Measurements from ENCODE around the gene PRKAG2.
A peak's percentile ranks its signal among the peaks of the same experiment; 100 is the strongest.

The PRKAG2 gene

DNA sequence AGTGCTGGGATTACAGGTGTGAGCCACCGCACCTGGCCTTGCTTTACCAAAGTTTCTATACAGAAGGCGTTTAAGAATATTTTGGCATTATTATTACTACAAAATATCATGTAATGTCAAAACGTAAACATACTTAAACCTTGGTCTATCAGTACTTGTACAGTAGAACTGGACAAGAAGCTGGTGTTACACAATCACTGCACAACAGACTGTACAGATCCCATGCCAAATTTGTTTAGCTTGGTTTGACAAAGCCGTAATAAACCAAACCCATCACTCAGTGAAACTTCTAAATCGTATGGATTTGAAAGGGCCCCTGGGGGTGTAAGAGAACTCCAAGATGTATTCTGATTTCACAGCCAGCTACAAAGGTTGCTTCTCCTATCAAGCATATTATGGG lies 305.4 kb downstream of the PRKAG2 start:
- no peaks in the 10 kb centered on the region for H3K79me2 ChIP-seq (ENCODE audit: control insufficient read depth, low read length)
- H3K36me3 ChIP-seq (ENCODE audit: control insufficient read depth, low read length), result no peaks in the 10 kb centered on the region
- H3K4me1 ChIP-seq (ENCODE audit: control insufficient read depth, low read length), result peaks cover 5% of the 10 kb centered on the region; the same call in 1 of the 2 replicates
- H3F3A ChIP-seq (ENCODE audit: control insufficient read depth, insufficient read depth), result no peaks in the 10 kb centered on the region
- TF ChIP-seq, protein P1, sequence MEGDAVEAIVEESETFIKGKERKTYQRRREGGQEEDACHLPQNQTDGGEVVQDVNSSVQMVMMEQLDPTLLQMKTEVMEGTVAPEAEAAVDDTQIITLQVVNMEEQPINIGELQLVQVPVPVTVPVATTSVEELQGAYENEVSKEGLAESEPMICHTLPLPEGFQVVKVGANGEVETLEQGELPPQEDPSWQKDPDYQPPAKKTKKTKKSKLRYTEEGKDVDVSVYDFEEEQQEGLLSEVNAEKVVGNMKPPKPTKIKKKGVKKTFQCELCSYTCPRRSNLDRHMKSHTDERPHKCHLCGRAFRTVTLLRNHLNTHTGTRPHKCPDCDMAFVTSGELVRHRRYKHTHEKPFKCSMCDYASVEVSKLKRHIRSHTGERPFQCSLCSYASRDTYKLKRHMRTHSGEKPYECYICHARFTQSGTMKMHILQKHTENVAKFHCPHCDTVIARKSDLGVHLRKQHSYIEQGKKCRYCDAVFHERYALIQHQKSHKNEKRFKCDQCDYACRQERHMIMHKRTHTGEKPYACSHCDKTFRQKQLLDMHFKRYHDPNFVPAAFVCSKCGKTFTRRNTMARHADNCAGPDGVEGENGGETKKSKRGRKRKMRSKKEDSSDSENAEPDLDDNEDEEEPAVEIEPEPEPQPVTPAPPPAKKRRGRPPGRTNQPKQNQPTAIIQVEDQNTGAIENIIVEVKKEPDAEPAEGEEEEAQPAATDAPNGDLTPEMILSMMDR (IDR thresholded peaks at IDR 0.05; ENCODE audit: low read depth, low read length, poor library complexity, severe bottlenecking), result no peak
- no peak for TF ChIP-seq EZH2phosphoT487 (IDR thresholded peaks at IDR 0.05; ENCODE audit: borderline replicate concordance, low read length)
- H3K9me2 ChIP-seq (replicated peaks; ENCODE audit: control insufficient read depth, low read length), result no peaks in the 10 kb centered on the region
- no peak overlapping the region for H3K4me3 ChIP-seq (ENCODE audit: low read length)
- H4K20me1 ChIP-seq (ENCODE audit: control insufficient read depth, insufficient read depth, low read depth, low read length), result no peaks in the 10 kb centered on the region
- no peak overlapping the region for H3K27ac ChIP-seq (ENCODE audit: low read depth, low read length)
- no peaks in the 10 kb centered on the region for H3K9me3 ChIP-seq (ENCODE audit: control insufficient read depth, insufficient read depth, low read length)
- no peak overlapping the region for H3K4me2 ChIP-seq (ENCODE audit: low read length)
- H3K27me3 ChIP-seq (ENCODE audit: control insufficient read depth, low read length), result no peaks in the 10 kb centered on the region

- Histone ChIP-seq H3K9me2 (replicated peaks; ENCODE audit: control insufficient read depth, low read length) (no peaks in the 10 kb centered on the region), H3K79me2 (ENCODE audit: control insufficient read depth, low read length) (no peaks in the 10 kb centered on the region), H4K20me1 (ENCODE audit: control insufficient read depth, insufficient read depth, low read depth, low read length) (no peaks in the 10 kb centered on the region), H3K4me1 (ENCODE audit: control insufficient read depth, low read length) (peaks cover 5% of the 10 kb centered on the region; the same call in 1 of the 2 replicates), H3K4me3 (ENCODE audit: low read length) (no peak overlapping the region), H3F3A (ENCODE audit: control insufficient read depth, insufficient read depth) (no peaks in the 10 kb centered on the region), H3K9me3 (ENCODE audit: control insufficient read depth, insufficient read depth, low read length) (no peaks in the 10 kb centered on the region), H3K4me2 (ENCODE audit: low read length) (no peak overlapping the region), H3K27ac (ENCODE audit: low read depth, low read length) (no peak overlapping the region), H3K27me3 (ENCODE audit: control insufficient read depth, low read length) (peaks cover 4% of the 10 kb centered on the region; the same call in 1 of the 2 replicates), H3K36me3 (ENCODE audit: control insufficient read depth, low read length) (no peaks in the 10 kb centered on the region)
- TF ChIP-seq, protein P1 (IDR thresholded peaks at IDR 0.05; ENCODE audit: low read depth, low read length, poor library complexity, severe bottlenecking), result peak; percentile 44
- TF ChIP-seq EZH2phosphoT487 (IDR thresholded peaks at IDR 0.05; ENCODE audit: borderline replicate concordance, low read length), result no peak
Observed at GRCh38 chr7:151570366-151570915, 306.5 kb downstream of the PRKAG2 start.

- Histone ChIP-seq H3K4me1 (ENCODE audit: control insufficient read depth, low read length) (peaks cover 5% of the 10 kb centered on the region; the same call in 1 of the 2 replicates), H3K79me2 (ENCODE audit: control insufficient read depth, low read length) (no peaks in the 10 kb centered on the region), H3K27ac (ENCODE audit: low read depth, low read length) (no peak overlapping the region), H4K20me1 (ENCODE audit: control insufficient read depth, insufficient read depth, low read depth, low read length) (no peaks in the 10 kb centered on the region), H3K9me2 (replicated peaks; ENCODE audit: control insufficient read depth, low read length) (no peaks in the 10 kb centered on the region), H3K9me3 (ENCODE audit: control insufficient read depth, insufficient read depth, low read length) (no peaks in the 10 kb centered on the region), H3K4me3 (ENCODE audit: low read length) (no peak overlapping the region), H3K27me3 (ENCODE audit: control insufficient read depth, low read length) (peaks cover 4% of the 10 kb centered on the region; the same call in 1 of the 2 replicates), H3F3A (ENCODE audit: control insufficient read depth, insufficient read depth) (no peaks in the 10 kb centered on the region), H3K4me2 (ENCODE audit: low read length) (no peak overlapping the region), H3K36me3 (ENCODE audit: control insufficient read depth, low read length) (no peaks in the 10 kb centered on the region)
- no peak for TF ChIP-seq EZH2phosphoT487 (IDR thresholded peaks at IDR 0.05; ENCODE audit: borderline replicate concordance, low read length)
- TF ChIP-seq, protein P1 (IDR thresholded peaks at IDR 0.05; ENCODE audit: low read depth, low read length, poor library complexity, severe bottlenecking), result no peak
Observed at GRCh38 chr7:151568956-151569940, 307.7 kb downstream of the PRKAG2 start.

All from DOHH2 (cell line).